Ectodermal cell (in vitro differentiated cells): ENCODE measurements around the gene CRAT.
"Not testable (repeated sequence)": the region's sequence is repeated elsewhere in the genome, so short reads cannot be mapped to it uniquely, and the experiment has no call there.

Experiments used
- H3K27ac ChIP-seq: 2 replicates; pipeline ENCODE4 v1.7.0; 2013; ENCODE audit warnings: mild to moderate bottlenecking, low read depth, low read length; ENCODE audit not compliant: insufficient read depth, poor library complexity, severe bottlenecking
- H3K27me3 ChIP-seq: 2 replicates; pipeline ENCODE4 v1.7.0; 2013; ENCODE audit warnings: mild to moderate bottlenecking, low read length; ENCODE audit not compliant: insufficient read depth, control insufficient read depth, poor library complexity, severe bottlenecking
- H3K36me3 ChIP-seq: one replicate; pipeline ENCODE4 v1.7.0; 2013; ENCODE audit warnings: low read length; ENCODE audit not compliant: control insufficient read depth, insufficient read depth
- H3K4me1 ChIP-seq: one replicate; pipeline ENCODE4 v1.7.0; 2013; ENCODE audit warnings: low read length; ENCODE audit not compliant: control insufficient read depth, insufficient read depth
- H3K4me3 ChIP-seq: 2 replicates; pipeline ENCODE4 v1.7.0; 2013; ENCODE audit warnings: low read depth, low read length, control low read depth; ENCODE audit not compliant: insufficient read depth
- H3K9me3 ChIP-seq: 2 replicates; pipeline ENCODE4 v1.7.0; 2013; ENCODE audit warnings: mild to moderate bottlenecking, low read length, moderate library complexity; ENCODE audit not compliant: control insufficient read depth
- WGBS, 2 experiments: methylation state at CpG; one replicate each; pipeline ENCODE4 v1.1.7; 2013; ENCODE audit warnings: missing lambda C conversion rate in 2 of 2; 5-methylcytosine and 5-hydroxymethylcytosine counted together

CRAT gene

GRCh38 chr9:129138476-129139232 is 28.1 kb upstream of the CRAT start:
- Histone ChIP-seq H3K4me1 (peaks cover 41% of the 10 kb centered on the region), H3K9me3 (no peaks in the 10 kb centered on the region), H3K27ac (no peak overlapping the region), H3K27me3 (no peaks in the 10 kb centered on the region), H3K4me3 (no peak overlapping the region), H3K36me3 (peaks cover 15% of the 10 kb centered on the region)
- 79 to 82% methylated on average over 21 of the region's 21 CpGs for WGBS, 2 experiments

DNA sequence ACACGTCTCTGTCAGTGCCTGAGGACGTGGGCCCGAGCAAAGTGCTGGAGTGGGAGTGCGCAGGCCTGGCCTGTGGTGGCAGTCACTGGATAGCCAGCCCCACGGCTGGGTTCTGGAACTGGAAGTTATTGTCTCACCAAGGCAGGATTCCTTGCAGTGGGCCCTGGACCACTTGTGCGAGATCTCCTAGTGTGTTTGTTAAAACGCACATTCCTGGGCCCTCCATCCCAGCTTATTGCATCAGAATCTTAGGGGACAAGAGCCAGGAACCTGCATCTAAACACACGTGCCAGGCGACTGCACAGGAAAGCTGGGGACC is 27.5 kb upstream of the CRAT start:
- WGBS, 2 experiments, result 95 to 97% methylated on average over 9 of the region's 9 CpGs
- Histone ChIP-seq H3K9me3 (no peaks in the 10 kb centered on the region), H3K4me3 (no peak overlapping the region), H3K36me3 (peaks cover 18% of the 10 kb centered on the region), H3K4me1 (peaks cover 40% of the 10 kb centered on the region), H3K27ac (no peak overlapping the region), H3K27me3 (no peaks in the 10 kb centered on the region)

DNA sequence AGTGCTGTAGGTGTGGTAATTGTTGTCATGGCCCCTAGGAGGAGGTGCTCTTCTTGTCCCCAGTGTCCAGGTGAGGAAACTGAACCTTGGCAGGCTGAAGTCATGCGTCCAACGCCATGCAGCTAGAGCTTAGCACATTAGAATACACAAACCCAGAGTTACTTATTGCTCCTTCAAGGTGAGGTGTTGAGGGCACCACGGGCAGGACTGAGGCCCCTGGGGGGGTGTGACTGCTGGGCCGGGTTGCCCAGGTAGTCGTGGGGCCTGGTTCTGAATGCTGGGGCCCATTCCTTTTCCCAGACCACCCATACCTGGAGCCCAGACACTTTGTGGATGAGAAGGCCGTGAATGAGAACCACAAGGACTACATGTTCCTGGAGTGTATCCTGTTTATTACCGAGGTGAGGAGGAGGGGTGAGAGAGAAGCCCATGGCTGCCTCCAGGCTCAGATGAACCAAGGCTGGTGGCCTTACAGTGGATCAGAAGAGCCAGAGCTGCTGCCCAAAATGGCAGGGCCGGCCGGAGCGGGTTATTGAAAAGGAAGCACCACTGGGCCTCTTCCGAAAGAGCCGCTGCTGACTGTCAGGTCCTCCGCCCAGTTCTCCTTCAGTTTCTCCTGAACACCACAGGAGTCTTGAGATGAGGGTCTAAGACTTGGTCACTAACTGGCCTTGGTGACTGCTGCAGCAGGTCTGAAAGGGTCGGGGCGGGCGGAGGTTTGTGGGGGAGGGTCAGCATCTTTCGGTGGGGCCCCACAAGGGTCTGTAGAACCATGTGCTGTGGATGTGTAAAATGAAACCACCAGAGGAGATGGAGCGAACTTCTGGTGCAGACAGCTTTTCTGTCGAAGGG is 26.9 kb upstream of the CRAT start:
- peaks cover 40% of the 10 kb centered on the region for H3K4me1 ChIP-seq
- no peak overlapping the region for H3K4me3 ChIP-seq
- H3K9me3 ChIP-seq, result no peaks in the 10 kb centered on the region
- no peaks in the 10 kb centered on the region for H3K27me3 ChIP-seq
- H3K36me3 ChIP-seq, result peaks cover 19% of the 10 kb centered on the region
- WGBS, 2 experiments, result 92 to 95% methylated on average over 19 of the region's 19 CpGs
- no peak overlapping the region for H3K27ac ChIP-seq

DNA sequence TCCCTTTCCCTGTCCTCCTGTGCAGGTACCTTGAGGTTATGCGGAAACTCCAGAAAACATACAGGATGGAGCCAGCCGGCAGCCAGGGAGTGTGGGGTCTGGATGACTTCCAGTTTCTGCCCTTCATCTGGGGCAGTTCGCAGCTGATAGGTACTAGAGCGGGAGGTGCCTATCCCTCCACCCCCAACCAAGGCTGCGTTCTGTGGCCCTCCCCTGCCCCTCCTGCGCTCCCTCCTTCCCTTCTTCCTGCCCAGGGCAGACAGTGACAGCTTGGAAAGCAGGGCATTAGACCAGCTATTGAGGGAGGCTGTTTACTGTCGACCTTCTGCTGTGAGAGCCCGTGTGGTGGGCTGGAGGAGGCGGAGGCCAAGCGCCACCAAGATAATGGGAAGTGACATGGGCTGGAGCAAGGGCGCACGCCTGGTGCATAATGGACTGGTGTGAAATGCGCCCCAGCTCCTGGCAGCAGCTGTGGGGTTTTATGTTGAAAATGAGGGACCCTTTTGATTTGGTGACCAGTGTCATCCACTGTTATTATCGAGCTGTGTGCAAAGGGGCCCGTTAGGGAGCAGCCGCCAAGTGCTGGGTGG is 25.9 kb upstream of the CRAT start:
- H3K27me3 ChIP-seq, result no peaks in the 10 kb centered on the region
- 85 to 88% methylated on average over 16 of the region's 16 CpGs for WGBS, 2 experiments
- H3K36me3 ChIP-seq, result peaks cover 19% of the 10 kb centered on the region
- H3K4me1 ChIP-seq, result peaks cover 32% of the 10 kb centered on the region
- H3K27ac ChIP-seq, result no peak overlapping the region
- H3K4me3 ChIP-seq, result no peak overlapping the region
- no peaks in the 10 kb centered on the region for H3K9me3 ChIP-seq

DNA sequence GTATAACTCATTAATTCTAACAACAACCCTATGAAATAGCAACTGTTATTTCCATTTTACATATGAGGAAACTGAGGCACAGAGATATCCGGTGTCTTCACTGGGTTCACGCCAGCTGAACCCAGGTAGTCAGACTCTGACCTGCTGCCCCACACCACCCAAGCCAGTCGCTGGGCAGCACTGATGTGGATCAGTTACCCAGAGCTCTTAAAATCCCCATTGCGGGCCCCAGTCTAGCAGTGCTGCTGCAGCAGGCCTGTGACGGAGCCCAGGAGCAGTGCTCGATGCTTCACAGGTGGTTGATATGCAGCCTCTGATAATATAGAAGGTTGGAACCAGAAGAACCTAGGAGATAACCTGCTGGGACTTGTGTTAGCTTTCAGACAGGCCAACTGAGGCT is 24.9 kb upstream of the CRAT start:
- WGBS, 2 experiments, result 95 to 96% methylated on average over 6 of the region's 6 CpGs
- H3K4me3 ChIP-seq, result no peak overlapping the region
- H3K4me1 ChIP-seq, result peaks cover 23% of the 10 kb centered on the region
- peaks cover 23% of the 10 kb centered on the region for H3K36me3 ChIP-seq
- H3K9me3 ChIP-seq, result no peaks in the 10 kb centered on the region
- no peaks in the 10 kb centered on the region for H3K27me3 ChIP-seq
- H3K27ac ChIP-seq, result no peak overlapping the region

DNA sequence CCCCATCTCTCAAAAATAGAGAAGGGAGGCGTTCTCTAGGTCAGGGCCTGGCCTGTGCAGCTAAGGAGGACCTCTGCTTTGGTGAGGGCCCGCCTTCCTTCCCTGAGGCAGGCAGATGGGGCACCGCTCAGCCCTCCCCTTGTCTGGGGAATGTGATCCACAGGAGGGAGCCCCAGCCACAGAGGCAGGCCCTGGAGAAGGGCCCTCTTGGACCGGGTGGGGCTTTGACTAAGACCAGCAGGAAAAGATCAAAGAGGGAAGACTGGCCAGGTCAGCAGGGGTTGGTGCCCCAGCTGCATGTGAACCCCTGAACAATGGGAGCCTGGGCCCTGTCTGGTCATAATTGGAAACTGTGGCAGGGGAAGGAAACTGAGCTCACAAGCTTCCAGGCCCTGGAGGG is 22.5 kb upstream of the CRAT start:
- H3K27ac ChIP-seq, result peak overlapping the region; percentile 2
- peaks cover 38% of the 10 kb centered on the region for H3K36me3 ChIP-seq
- peaks cover 13% of the 10 kb centered on the region for H3K4me1 ChIP-seq
- WGBS, 2 experiments, result 74 to 75% methylated on average over 4 of the region's 4 CpGs
- no peaks in the 10 kb centered on the region for H3K27me3 ChIP-seq
- H3K4me3 ChIP-seq, result no peak overlapping the region
- no peaks in the 10 kb centered on the region for H3K9me3 ChIP-seq

DNA sequence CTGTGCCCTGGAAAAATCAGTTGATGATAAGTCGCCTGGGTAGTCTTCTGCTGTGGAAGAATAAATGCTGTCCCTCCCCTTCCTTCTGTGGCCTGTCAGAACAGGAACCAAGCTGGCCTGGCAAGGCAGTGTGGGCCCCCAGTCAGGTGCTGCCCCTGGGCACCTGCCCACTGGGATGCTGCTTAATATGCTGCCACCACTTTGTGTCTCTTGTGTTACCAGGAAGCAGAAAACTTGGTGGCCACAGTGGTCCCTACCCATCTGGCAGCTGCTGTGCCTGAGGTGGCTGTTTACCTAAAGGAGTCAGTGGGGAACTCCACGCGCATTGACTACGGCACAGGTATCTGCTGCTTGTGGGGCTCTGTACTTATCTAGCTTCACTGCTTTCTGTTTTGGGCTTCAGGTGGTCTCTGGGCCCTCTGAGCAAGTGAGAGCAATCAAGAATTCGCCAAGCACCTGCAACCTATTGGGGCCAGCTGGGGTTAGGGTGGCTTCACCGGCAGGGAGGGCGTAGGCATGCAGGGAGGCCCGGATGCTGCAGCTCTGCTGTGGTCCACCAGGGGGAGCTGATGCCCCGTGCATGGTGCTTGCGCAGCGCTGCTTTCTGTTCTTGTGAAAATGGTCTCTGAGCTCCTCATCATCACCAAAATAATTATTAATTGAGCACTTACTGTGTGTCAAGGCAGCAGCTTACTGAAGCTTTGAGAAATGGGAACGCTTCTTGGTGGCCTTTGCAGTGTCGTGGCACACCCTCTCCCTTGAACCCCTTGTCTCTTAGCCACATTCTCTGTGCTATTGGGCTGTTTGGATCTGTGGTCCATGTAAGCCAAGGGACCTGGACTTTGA is 20.9 kb upstream of the CRAT start:
- Histone ChIP-seq H3K4me1 (peaks cover 28% of the 10 kb centered on the region), H3K27ac (no peak overlapping the region), H3K27me3 (no peaks in the 10 kb centered on the region), H3K4me3 (no peak overlapping the region), H3K9me3 (no peaks in the 10 kb centered on the region), H3K36me3 (peaks cover 29% of the 10 kb centered on the region)
- 46 to 47% methylated on average over 13 of the region's 13 CpGs for WGBS, 2 experiments

DNA sequence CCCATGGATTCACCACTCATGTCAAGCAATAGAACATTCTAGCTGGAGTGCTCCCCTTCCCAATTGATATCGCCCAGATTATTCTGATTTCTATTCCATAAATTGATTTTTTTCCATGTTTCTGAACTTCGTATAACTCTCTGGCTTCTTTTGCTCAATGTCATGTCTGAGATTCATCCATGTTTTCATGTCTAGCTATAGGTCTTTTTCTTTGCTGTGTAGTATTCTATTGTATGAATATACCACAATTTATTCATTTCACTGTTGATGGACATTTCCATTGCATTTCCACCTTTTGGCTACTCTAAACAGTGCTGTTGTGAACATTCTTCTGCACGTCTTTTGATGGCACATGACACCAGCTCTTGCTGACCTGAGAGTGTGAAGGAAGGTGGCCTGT is 20.2 kb upstream of the CRAT start:
- peaks cover 27% of the 10 kb centered on the region for H3K36me3 ChIP-seq
- 63% methylated on average over 3 of the region's 3 CpGs for WGBS, 2 experiments
- H3K4me3 ChIP-seq, result no peak overlapping the region
- H3K4me1 ChIP-seq, result peaks cover 28% of the 10 kb centered on the region
- no peak overlapping the region for H3K27ac ChIP-seq
- H3K9me3 ChIP-seq, result no peaks in the 10 kb centered on the region
- no peaks in the 10 kb centered on the region for H3K27me3 ChIP-seq

DNA sequence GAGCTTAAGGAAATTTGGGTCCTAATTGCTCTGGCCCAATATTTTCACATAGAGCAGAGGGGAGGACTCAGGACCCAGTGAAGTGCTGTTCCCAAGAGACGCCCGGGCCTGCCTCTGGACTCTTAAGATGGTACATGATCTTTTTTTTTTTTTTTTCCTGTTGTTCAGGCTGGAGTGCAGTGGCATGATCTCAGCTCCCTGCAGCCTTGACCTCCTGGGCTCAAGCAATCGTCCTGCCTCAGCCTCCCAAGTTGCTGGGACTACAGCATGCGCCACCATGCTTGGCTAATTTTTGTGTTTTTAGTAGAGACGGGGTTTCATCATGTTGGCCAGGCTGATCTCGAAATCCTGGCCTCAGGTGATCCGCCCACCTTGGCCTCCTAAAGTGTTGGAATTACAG is 19.7 kb upstream of the CRAT start:
- H3K27me3 ChIP-seq, H3K4me3 ChIP-seq, H3K9me3 ChIP-seq, H3K27ac ChIP-seq: not testable (repeated sequence)
- H3K4me1 ChIP-seq, result peaks cover 28% of the 10 kb centered on the region
- H3K36me3 ChIP-seq, result peaks cover 27% of the 10 kb centered on the region
- WGBS, 2 experiments, result 92 to 95% methylated on average over 7 of the region's 7 CpGs
